Gastrocnemius medialis (tissue), 4 donors: ENCODE data around the gene LGALS7.

ENCODE experiments used
- CTCF ChIP-seq, 5 experiments: fragments of 450-650 bp in 3 of 5; fragments of 200-600 bp in 2 of 5; sonication (generic) in 2 of 5; IDR thresholded peaks in 4 of 5; conservative IDR thresholded peaks in 1 of 5; 1 replicate in 4 of 5; 2 replicates in 1 of 5; pipeline ENCODE4 v1.5.1; 2016 to 2019; ENCODE audit warnings: antibody characterized with exemption in 5 of 5, mild to moderate bottlenecking in 3 of 5, moderate library complexity in 3 of 5
- POLR2A ChIP-seq, 2 donors: fragments of 450-650 bp; IDR thresholded peaks; one replicate each; pipeline ENCODE4 v1.6.1; 2017; ENCODE audit warnings: antibody characterized with exemption in 2 of 2, mild to moderate bottlenecking in 2 of 2, moderate library complexity in 2 of 2

DNA sequence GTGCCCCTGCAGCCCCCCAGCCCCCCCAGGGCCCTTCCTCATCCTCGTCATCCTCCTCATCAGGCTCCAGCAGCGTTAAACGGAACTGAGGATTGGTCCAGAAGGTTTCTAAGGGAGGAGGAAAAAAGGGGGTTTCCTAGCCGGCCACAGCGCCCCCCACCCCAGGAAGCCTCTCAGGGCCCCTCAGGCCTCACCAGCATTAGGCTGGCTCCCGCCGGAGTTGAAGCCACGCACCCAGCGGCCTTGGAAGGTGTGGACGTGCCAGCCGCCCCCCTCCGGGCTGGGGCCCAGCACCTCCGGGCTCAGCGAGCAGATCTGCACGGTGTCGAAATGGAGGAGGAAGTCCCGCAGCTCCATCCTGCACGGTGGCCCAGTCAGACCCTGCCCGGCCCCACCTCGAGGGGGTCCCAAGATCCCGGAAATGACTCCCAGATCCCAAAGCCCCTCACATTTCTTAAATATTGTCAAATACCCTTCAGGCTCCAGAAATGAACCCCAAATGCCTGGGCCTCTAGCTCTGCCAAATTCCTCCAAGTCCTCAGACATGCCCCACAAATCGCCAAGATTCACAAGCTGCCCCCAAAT, 35.9 kb downstream of the LGALS7 start:
- TF ChIP-seq CTCF (IDR thresholded peaks at IDR 0.05 in 4 of 5, conservative IDR thresholded peaks at IDR 0.05 in 1 of 5), result no peak
- TF ChIP-seq POLR2A (IDR thresholded peaks at IDR 0.05), result no peak
